HepG2 (cell line): Measurements from ENCODE around the gene NKX6-1. TPM values are rescaled to one million over a fixed set of nuclear protein-coding genes. Genes with fewer than 3 reads are reported as not detected.

Experiments used
- KLF15 ChIP-seq: sonication (generic); formaldehyde crosslinking; IDR thresholded peaks from 2 replicates; pipeline ENCODE4 v1.8.1; 2023; ENCODE audit warnings: borderline replicate concordance, mild to moderate bottlenecking, inconsistent platforms, missing genetic modification reagents, mixed read lengths
- PPARG ChIP-seq: conservative IDR thresholded peaks from 2 replicates; pipeline ENCODE4 v1.6.1; 2016; ENCODE audit warnings: missing biosample characterization, missing genetic modification reagents
- SMC3 ChIP-seq: IDR thresholded peaks from 2 replicates; pipeline ENCODE4 v1.6.1; 2011; ENCODE audit warnings: low read length, improper control_type of control experiment
- STAG1 ChIP-seq: sonication (generic); formaldehyde crosslinking; IDR thresholded peaks from 2 replicates; pipeline ENCODE4 v1.4.0; 2020; ENCODE audit warnings: missing genetic modification reagents
- TERF1 ChIP-seq: sonication (generic); formaldehyde crosslinking; IDR thresholded peaks from 2 replicates; pipeline ENCODE4 v1.8.0; 2022; ENCODE audit warnings: mild to moderate bottlenecking, missing genetic modification reagents, moderate library complexity
- YEATS4 ChIP-seq: sonication (generic); formaldehyde crosslinking; IDR thresholded peaks from 2 replicates; pipeline ENCODE4 v1.4.0; 2020; ENCODE audit warnings: missing genetic modification reagents, borderline replicate concordance
- ZBTB38 ChIP-seq: sonication (generic); formaldehyde crosslinking; IDR thresholded peaks from 2 replicates; pipeline ENCODE4 v1.5.1; 2020; ENCODE audit warnings: mild to moderate bottlenecking, missing genetic modification reagents
- ZMYM3 ChIP-seq: sonication (generic); formaldehyde crosslinking; IDR thresholded peaks from 2 replicates; pipeline ENCODE4 v1.5.1; 2020; ENCODE audit warnings: mild to moderate bottlenecking, missing genetic modification reagents
- ZNF235 ChIP-seq: sonication (generic); formaldehyde crosslinking; IDR thresholded peaks from 2 replicates; pipeline ENCODE4 v1.8.1; 2023; ENCODE audit warnings: mild to moderate bottlenecking, missing genetic modification reagents, borderline replicate concordance
- ZNF367 ChIP-seq: sonication (generic); formaldehyde crosslinking; IDR thresholded peaks from 2 replicates; pipeline ENCODE4 v1.4.0; 2020; ENCODE audit warnings: missing genetic modification reagents, borderline replicate concordance
- ZNF761 ChIP-seq: sonication (generic); formaldehyde crosslinking; conservative IDR thresholded peaks from 2 replicates; pipeline ENCODE4 v1.4.0; 2020; ENCODE audit warnings: mild to moderate bottlenecking, missing genetic modification reagents
- polyA plus RNA-seq, 8 experiments: library from polyadenylated mRNA; depleted of rRNA in 3 of 8; stranded (reverse) in 7 of 8; unstranded in 1 of 8; fragments of >200 nt; fragmentation: Illumina TruSeq in 4 of 8; extraction: Trizol in 4 of 8; gene quantifications; 2 replicates each; pipeline versions ENCODE4 v1.2.1 to v1.2.3, GENCODE V29; 2011 to 2016; ENCODE audit warnings: low read depth in 4 of 8, missing spikeins in 1 of 8, mixed read lengths in 1 of 8; ENCODE audit not compliant: insufficient read depth in 1 of 8
- total RNA-seq, 5 experiments: library from RNA; depleted of rRNA; stranded (reverse); fragments of >200 nt; fragmentation: Illumina TruSeq; extraction: Trizol; gene quantifications; 2 replicates each; pipeline ENCODE4 v1.2.3, GENCODE V29; 2016; ENCODE audit warnings: low read depth in 1 of 5
- TF ChIP-seq, protein P1 (sequence below): sonication (generic); formaldehyde crosslinking; IDR thresholded peaks from 2 replicates; pipeline ENCODE4 v1.5.0; 2020; ENCODE audit warnings: missing genetic modification reagents

Gene NKX6-1
- total and polyA plus RNA-seq, 2 of the 13 experiments (the other 11 are each of a cell fraction or from before 2014, with no cell fraction given), result not detected

DNA sequence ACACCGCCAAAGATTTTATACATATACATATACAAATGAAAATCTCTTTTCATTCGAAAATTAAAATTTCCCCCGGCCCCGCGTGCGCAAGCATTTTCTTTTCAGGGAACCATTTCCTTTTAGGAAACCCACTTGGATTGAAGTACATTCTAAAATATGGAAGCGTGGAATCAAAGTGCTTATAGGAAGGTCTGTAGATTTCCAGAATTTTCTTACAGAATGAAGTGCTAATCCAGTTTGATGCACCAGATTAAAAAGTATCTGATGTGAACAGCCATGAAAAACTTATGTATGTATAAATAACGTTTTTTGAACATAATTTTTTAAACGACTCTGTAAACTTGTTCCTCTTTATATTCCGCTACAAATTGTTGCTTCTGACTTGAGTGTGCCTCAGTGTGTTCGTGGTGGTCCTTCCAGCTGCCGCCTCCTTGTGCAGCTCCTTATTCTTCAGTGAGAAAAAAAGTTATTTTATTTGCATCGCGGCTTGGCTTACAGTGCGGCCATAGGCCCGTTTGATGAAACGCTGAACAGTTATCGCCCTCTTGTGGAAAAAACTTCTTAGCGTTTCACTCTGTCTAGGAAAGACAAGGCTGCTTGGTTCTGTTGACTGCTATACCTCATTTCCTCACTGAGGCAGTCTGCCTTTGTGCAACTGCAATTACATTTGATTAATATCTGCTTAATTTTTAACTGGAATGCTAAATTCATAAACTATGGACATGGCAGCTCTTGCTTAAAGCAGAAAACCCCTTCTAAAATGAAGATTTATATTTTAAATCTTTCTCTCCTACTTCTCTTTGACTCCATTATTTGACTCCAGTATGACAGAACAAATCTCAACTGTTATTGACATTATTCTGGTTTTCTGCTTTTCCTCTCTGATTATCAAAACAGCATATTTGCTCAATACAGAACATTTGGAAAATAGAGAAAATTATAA is 4.7 kb upstream of the NKX6-1 start (continued):
- TF ChIP-seq ZMYM3 (CRISPR knock-in tag) (no peak), ZBTB38 (CRISPR knock-in tag) (no peak), ZNF367 (CRISPR knock-in tag) (no peak), PPARG (CRISPR knock-in tag) (no peak), KLF15 (no peak), SMC3 (peak; percentile 45), YEATS4 (CRISPR knock-in tag) (no peak), STAG1 (peak; percentile 78), ZNF761 (no peak), ZNF235 (CRISPR knock-in tag) (no peak), TERF1 (CRISPR knock-in tag) (no peak)
- TF ChIP-seq, protein P1, sequence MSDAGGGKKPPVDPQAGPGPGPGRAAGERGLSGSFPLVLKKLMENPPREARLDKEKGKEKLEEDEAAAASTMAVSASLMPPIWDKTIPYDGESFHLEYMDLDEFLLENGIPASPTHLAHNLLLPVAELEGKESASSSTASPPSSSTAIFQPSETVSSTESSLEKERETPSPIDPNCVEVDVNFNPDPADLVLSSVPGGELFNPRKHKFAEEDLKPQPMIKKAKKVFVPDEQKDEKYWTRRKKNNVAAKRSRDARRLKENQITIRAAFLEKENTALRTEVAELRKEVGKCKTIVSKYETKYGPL (CRISPR knock-in tag), result no peak
